Effector memory CD4-positive, alpha-beta T cell (primary cell): ENCODE measurements around the gene GLRX.

Experiments used
- DNase-seq, 3 donors: peaks; one replicate each; pipeline ENCODE4 v3.0.0-alpha.2; 2020
- H3K27ac ChIP-seq: 2 replicates; pipeline ENCODE4 v1.7.0; 2013; ENCODE audit warnings: mild to moderate bottlenecking, low read length, moderate library complexity; ENCODE audit not compliant: insufficient read depth, poor library complexity, severe bottlenecking
- H3K27me3 ChIP-seq: replicated peaks from 2 replicates; pipeline ENCODE4 v1.7.0; 2013; ENCODE audit warnings: mild to moderate bottlenecking, low read length; ENCODE audit not compliant: insufficient read depth, control insufficient read depth, poor library complexity, severe bottlenecking
- H3K36me3 ChIP-seq: 2 replicates; pipeline ENCODE4 v1.7.0; 2013; ENCODE audit warnings: mild to moderate bottlenecking, low read length, moderate library complexity; ENCODE audit not compliant: control insufficient read depth, insufficient read depth
- H3K4me1 ChIP-seq: 2 replicates; pipeline ENCODE4 v1.7.0; 2013; ENCODE audit warnings: low read length, mild to moderate bottlenecking; ENCODE audit not compliant: control insufficient read depth, insufficient read depth, poor library complexity, severe bottlenecking
- H3K4me3 ChIP-seq: 2 replicates; pipeline ENCODE4 v1.7.0; 2013; ENCODE audit warnings: low read length, low read depth, mild to moderate bottlenecking; ENCODE audit not compliant: insufficient read depth, poor library complexity, severe bottlenecking
- H3K9me3 ChIP-seq: 2 replicates; pipeline ENCODE4 v1.7.0; 2013; ENCODE audit warnings: mild to moderate bottlenecking, low read length, moderate library complexity; ENCODE audit not compliant: control insufficient read depth

GLRX gene

DNA sequence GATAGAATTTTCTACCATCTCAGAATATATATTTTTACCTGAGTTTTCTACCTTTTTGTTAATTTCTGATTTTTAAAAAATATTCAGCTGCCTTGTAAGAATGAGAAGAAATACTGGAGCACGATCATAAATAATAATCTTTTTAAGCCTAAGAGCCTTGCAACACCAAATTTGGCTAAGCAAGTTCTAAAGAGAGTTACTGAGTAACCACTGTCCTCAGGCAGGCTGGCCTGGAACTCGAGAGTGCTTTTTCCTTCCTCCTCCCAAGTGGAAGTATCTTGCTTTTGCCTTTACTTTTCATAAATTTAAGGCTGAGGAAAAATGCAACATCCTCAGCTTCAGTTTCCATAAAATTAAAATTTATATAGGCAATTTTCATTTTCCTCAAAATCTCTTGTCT is 21.0 kb downstream of the GLRX start:
- no peak for DNase-seq
- Histone ChIP-seq H3K27ac (no peak overlapping the region), H3K36me3 (no peaks in the 10 kb centered on the region)

GRCh38 chr5:95800553-95800952 is 22.0 kb downstream of the GLRX start:
- Histone ChIP-seq H3K9me3 (no peaks in the 10 kb centered on the region), H3K27ac (no peak overlapping the region), H3K36me3 (no peaks in the 10 kb centered on the region), H3K4me3 (no peak overlapping the region), H3K4me1 (no peaks in the 10 kb centered on the region), H3K27me3 (no peaks in the 10 kb centered on the region)
- no peak for DNase-seq

More for the DNA sequence above, 21.0 kb downstream of the GLRX start:
- Histone ChIP-seq H3K4me1 (no peaks in the 10 kb centered on the region), H3K4me3 (no peak overlapping the region), H3K27me3 (no peaks in the 10 kb centered on the region), H3K9me3 (no peaks in the 10 kb centered on the region)

GRCh38 chr5:95799191-95799835 is 23.2 kb downstream of the GLRX start:
- Histone ChIP-seq H3K9me3 (no peaks in the 10 kb centered on the region), H3K36me3 (no peaks in the 10 kb centered on the region), H3K27me3 (no peaks in the 10 kb centered on the region), H3K4me3 (no peak overlapping the region), H3K27ac (no peak overlapping the region), H3K4me1 (no peaks in the 10 kb centered on the region)
- DNase-seq: no peak

DNA sequence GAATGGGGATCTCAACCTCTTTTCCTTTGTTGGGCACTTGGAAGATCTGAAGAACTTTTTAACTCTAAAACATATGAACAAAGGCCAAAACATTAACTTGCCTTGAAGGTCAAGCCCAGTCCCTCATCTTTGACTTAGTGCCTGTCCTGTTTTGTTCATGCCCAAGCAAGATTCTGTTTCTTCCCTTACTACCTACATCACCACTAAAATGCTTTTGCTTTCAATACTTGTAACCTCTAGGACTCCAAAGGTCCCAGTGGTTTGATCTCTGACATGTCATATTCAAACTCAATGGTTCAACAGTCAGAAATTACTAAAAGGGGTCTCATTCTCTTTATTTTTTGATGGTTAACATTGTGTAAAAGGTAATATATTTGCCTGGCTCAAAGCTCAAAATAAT is 24.0 kb downstream of the GLRX start:
- H3K27me3 ChIP-seq: no peaks in the 10 kb centered on the region
- no peak for DNase-seq
- H3K9me3 ChIP-seq: no peaks in the 10 kb centered on the region

GRCh38 chr5:95798048-95798447 is 24.5 kb downstream of the GLRX start:
- no peaks in the 10 kb centered on the region for H3K4me1 ChIP-seq
- H3K9me3 ChIP-seq: no peaks in the 10 kb centered on the region
- no peaks in the 10 kb centered on the region for H3K36me3 ChIP-seq
- DNase-seq: no peak
- no peak overlapping the region for H3K4me3 ChIP-seq
- no peaks in the 10 kb centered on the region for H3K27me3 ChIP-seq
- no peak overlapping the region for H3K27ac ChIP-seq

More for the DNA sequence above, 24.0 kb downstream of the GLRX start:
- H3K36me3 ChIP-seq: no peaks in the 10 kb centered on the region
- no peak overlapping the region for H3K4me3 ChIP-seq
- H3K4me1 ChIP-seq: no peaks in the 10 kb centered on the region
- no peak overlapping the region for H3K27ac ChIP-seq

- no peaks in the 10 kb centered on the region for H3K9me3 ChIP-seq
- no peak for DNase-seq
- no peaks in the 10 kb centered on the region for H3K27me3 ChIP-seq
- H3K4me1 ChIP-seq: no peaks in the 10 kb centered on the region
- H3K36me3 ChIP-seq: no peaks in the 10 kb centered on the region
- no peak overlapping the region for H3K27ac ChIP-seq
- no peak overlapping the region for H3K4me3 ChIP-seq
These were observed 25.2 kb downstream of the GLRX start for GRCh38 chr5:95797301-95797700.

GRCh38 chr5:95794070-95794516 is 28.4 kb downstream of the GLRX start:
- DNase-seq: no peak
- Histone ChIP-seq H3K36me3 (no peaks in the 10 kb centered on the region), H3K27ac (no peak overlapping the region), H3K4me1 (no peaks in the 10 kb centered on the region), H3K9me3 (no peaks in the 10 kb centered on the region), H3K4me3 (no peak overlapping the region), H3K27me3 (no peaks in the 10 kb centered on the region)

DNA sequence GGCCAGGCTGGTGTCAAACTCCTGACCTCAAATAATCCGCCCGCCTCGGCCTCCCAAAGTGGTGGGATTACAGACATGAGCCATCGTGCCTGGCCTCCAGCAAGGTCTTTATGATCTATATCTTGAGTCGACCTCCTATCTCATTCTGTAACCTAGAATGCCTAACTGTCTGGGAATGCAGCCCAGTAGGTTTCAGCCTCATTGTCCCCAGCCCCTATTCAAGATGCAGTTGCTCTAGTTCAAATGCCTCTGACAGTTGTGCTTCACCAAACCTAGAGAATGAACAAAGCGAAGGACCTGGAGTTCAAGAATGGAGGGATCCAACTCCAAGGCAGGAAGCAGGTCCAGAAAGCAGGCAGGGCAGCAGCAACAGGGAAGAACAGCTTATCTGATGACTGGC is 30.8 kb downstream of the GLRX start:
- Histone ChIP-seq H3K4me1 (no peaks in the 10 kb centered on the region), H3K27ac (no peak overlapping the region), H3K9me3 (no peaks in the 10 kb centered on the region), H3K27me3 (no peaks in the 10 kb centered on the region), H3K36me3 (no peaks in the 10 kb centered on the region), H3K4me3 (no peak overlapping the region)
- DNase-seq: no peak

GRCh38 chr5:95788493-95788892 is 34.0 kb downstream of the GLRX start:
- Histone ChIP-seq H3K27me3 (no peaks in the 10 kb centered on the region), H3K4me3 (no peak overlapping the region), H3K9me3 (no peaks in the 10 kb centered on the region), H3K27ac (no peak overlapping the region), H3K36me3 (no peaks in the 10 kb centered on the region), H3K4me1 (no peaks in the 10 kb centered on the region)
- DNase-seq: no peak

GRCh38 chr5:95786821-95787418 is 35.6 kb downstream of the GLRX start:
- no peaks in the 10 kb centered on the region for H3K36me3 ChIP-seq
- H3K27ac ChIP-seq: no peak overlapping the region
- H3K9me3 ChIP-seq: no peaks in the 10 kb centered on the region
- H3K4me1 ChIP-seq: no peaks in the 10 kb centered on the region
- no peak for DNase-seq
- H3K27me3 ChIP-seq: no peaks in the 10 kb centered on the region
- no peak overlapping the region for H3K4me3 ChIP-seq
